ENCODE data around the gene PLD5.

DNA sequence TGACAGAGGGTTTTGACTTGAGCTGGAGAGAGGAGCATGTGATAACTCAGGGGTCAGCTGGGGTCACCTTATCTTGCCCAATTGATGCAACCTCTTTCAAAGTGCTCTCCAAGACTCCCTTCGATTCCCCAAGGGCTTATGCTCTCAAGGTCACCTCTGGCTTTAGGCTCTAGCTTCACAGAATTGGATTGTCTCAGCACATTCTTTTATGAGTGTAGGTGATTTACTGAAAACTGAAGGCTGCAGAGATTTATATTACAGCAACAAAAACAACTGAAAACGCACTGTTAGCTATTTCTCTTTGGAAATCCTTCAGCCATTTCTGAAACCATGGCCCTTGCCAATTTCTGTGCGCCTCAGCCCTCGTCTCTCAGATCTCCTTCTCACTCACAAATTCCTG, 491.1 kb downstream of the PLD5 start:
- TF ChIP-seq, protein P1, sequence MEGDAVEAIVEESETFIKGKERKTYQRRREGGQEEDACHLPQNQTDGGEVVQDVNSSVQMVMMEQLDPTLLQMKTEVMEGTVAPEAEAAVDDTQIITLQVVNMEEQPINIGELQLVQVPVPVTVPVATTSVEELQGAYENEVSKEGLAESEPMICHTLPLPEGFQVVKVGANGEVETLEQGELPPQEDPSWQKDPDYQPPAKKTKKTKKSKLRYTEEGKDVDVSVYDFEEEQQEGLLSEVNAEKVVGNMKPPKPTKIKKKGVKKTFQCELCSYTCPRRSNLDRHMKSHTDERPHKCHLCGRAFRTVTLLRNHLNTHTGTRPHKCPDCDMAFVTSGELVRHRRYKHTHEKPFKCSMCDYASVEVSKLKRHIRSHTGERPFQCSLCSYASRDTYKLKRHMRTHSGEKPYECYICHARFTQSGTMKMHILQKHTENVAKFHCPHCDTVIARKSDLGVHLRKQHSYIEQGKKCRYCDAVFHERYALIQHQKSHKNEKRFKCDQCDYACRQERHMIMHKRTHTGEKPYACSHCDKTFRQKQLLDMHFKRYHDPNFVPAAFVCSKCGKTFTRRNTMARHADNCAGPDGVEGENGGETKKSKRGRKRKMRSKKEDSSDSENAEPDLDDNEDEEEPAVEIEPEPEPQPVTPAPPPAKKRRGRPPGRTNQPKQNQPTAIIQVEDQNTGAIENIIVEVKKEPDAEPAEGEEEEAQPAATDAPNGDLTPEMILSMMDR (IDR thresholded peaks at IDR 0.05), result no peak
- no peak for TF ChIP-seq POLR2A (IDR thresholded peaks at IDR 0.05)
